Stomach (tissue), 9 donors: Measurements from ENCODE around the gene CDC42BPB. TPM values are rescaled to one million over a fixed set of nuclear protein-coding genes. Genes with fewer than 3 reads are reported as not detected.

Experiments used
- DNase-seq, 2 donors: peaks; one replicate each; pipeline versions ENCODE4 v3.0.0 to v3.0.0-alpha.2; 2013 to 2019
- H3K27ac ChIP-seq, 5 donors: fragments of 200-600 bp in 4 of 5; sonication (generic) in 4 of 5; one replicate each; pipeline ENCODE4 v1.5.1; 2013 to 2019; ENCODE audit warnings: mild to moderate bottlenecking in 1 of 5, moderate library complexity in 1 of 5
- H3K27me3 ChIP-seq, 3 donors: fragments of 200-600 bp; sonication (generic); one replicate each; pipeline ENCODE4 v1.5.1; 2017 to 2019; ENCODE audit warnings: mixed run types in 1 of 3
- H3K36me3 ChIP-seq, 4 donors: fragments of 200-600 bp; sonication (generic); 1 replicate in 3 of 4; 2 replicates in 1 of 4; pipeline ENCODE4 v1.5.1; 2016 to 2019
- H3K4me1 ChIP-seq, 4 donors: fragments of 200-600 bp; sonication (generic); one replicate each; pipeline ENCODE4 v1.5.1; 2016 to 2019
- H3K4me3 ChIP-seq, 4 donors: fragments of 200-600 bp; sonication (generic) in 3 of 4; one replicate each; pipeline ENCODE4 v1.5.1; 2016 to 2019; ENCODE audit warnings: mild to moderate bottlenecking in 1 of 4
- H3K9me3 ChIP-seq, 4 donors: fragments of 200-600 bp; sonication (generic); one replicate each; pipeline ENCODE4 v1.5.1; 2016 to 2019
- CTCF ChIP-seq, 7 experiments: fragments of 450-650 bp in 4 of 7; fragments of 200-600 bp in 3 of 7; sonication (generic) in 3 of 7; IDR thresholded peaks; one replicate each; pipeline ENCODE4 v1.5.1; 2016 to 2019; ENCODE audit warnings: antibody characterized with exemption in 7 of 7, control low read depth in 2 of 7, mild to moderate bottlenecking in 1 of 7
- EP300 ChIP-seq: sonication (generic); formaldehyde crosslinking; IDR thresholded peaks from one replicate; pipeline ENCODE4 v1.6.1; 2017; ENCODE audit warnings: antibody characterized with exemption
- POLR2A ChIP-seq, 4 donors: fragments of 450-650 bp; IDR thresholded peaks; one replicate each; pipeline ENCODE4 v1.6.1; 2016; ENCODE audit warnings: antibody characterized with exemption in 4 of 4, control low read depth in 2 of 4, mild to moderate bottlenecking in 1 of 4, moderate library complexity in 1 of 4
- POLR2AphosphoS5 ChIP-seq, 3 donors: sonication (generic); formaldehyde crosslinking; IDR thresholded peaks; one replicate each; pipeline ENCODE4 v1.6.1; 2016; ENCODE audit warnings: antibody characterized with exemption in 3 of 3
- WGBS, 5 donors: extraction: QIAGEN DNeasy Blood & Tissue Kit in 3 of 5; methylation state at CpG; one replicate each; pipeline versions ENCODE4 v1.1.5 to v1.1.7; 2013 to 2018; 5-methylcytosine and 5-hydroxymethylcytosine counted together
- intact Hi-C: fragments of 100-400 bp; cut with DNase I; formaldehyde crosslinking; loops from one replicate; pipeline ENCODE4 v1.15.1; 2023; ENCODE audit warnings: low total_unique reads
- polyA plus RNA-seq, 3 donors: library from polyadenylated mRNA; stranded (reverse); fragments of 200-250 nt; gene quantifications; one replicate each; pipeline ENCODE4 v1.2.3, GENCODE V29; 2013
- total RNA-seq, 5 donors: library from RNA; depleted of rRNA; stranded (reverse); fragments of >200 nt; gene quantifications; one replicate each; pipeline versions ENCODE4 v1.1.0 to v1.2.3, GENCODE V29; 2014 to 2016
- donor health status: healthy with polysubstance abuse.
- donor health status: Bipolar disorder and iron deficiency.
- donor health status: healthy.

The CDC42BPB gene
- total and polyA plus RNA-seq, 8 donors, result 16.3 to 400 (median 127) TPM

- intact Hi-C loops, result no loop called here
- WGBS, 5 donors, result 77 to 85% (median 83%) methylated on average over 36 to 37 of the region's 37 CpGs
- peaks cover 0 to 8% (median 3%) of the 10 kb centered on the region in 4 donors for H3K4me1 ChIP-seq
- no peak for TF ChIP-seq EP300
- no peak for TF ChIP-seq CTCF (IDR thresholded peaks at IDR 0.05)
- no peak for TF ChIP-seq POLR2AphosphoS5 (IDR thresholded peaks at IDR 0.05)
- no peak for TF ChIP-seq POLR2A (IDR thresholded peaks at IDR 0.05)
- H3K27me3 ChIP-seq, result no peaks in the 10 kb centered on the region
- H3K27ac ChIP-seq, result no peak overlapping the region
- H3K36me3 ChIP-seq, result peaks cover 48 to 89% (median 82%) of the 10 kb centered on the region in 4 donors
- no peak for DNase-seq
- no peak overlapping the region for H3K4me3 ChIP-seq
- no peaks in the 10 kb centered on the region for H3K9me3 ChIP-seq
Observed at GRCh38 chr14:103001651-103002396, 55.5 kb downstream of the CDC42BPB start.

DNA sequence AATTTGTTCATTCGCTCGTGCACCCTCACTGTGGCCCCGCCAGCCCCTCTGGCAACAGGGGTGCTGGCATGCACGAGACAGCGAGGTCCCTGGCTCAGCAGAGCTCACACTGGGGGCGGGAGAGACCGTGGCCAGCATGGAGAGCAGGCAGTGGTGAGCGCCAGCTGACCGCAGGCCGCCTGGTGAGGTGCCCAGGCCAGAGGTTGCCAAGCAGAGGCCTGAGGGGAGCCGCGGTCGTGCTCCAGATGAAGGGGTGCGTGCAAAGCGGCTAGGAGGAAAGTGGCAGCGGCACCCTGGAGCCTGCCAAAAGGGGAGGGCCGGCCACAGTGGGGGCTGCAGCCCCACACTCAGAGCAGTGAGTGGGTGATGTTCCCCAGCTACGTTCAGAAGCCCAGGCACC lies 56.1 kb downstream of the CDC42BPB start:
- no peak overlapping the region for H3K27ac ChIP-seq
- intact Hi-C loops, result no loop called here
- no peak overlapping the region for H3K4me3 ChIP-seq
- H3K36me3 ChIP-seq, result peaks cover 48 to 92% (median 85%) of the 10 kb centered on the region in 4 donors
- no peaks in the 10 kb centered on the region for H3K9me3 ChIP-seq
- 91 to 96% (median 94%) methylated on average over 10 to 18 of the region's 18 CpGs for WGBS, 5 donors
- peaks cover 0 to 8% (median 3%) of the 10 kb centered on the region in 4 donors for H3K4me1 ChIP-seq
- no peak for DNase-seq
- TF ChIP-seq EP300 (no peak), CTCF (IDR thresholded peaks at IDR 0.05) (no peak), POLR2A (IDR thresholded peaks at IDR 0.05) (no peak), POLR2AphosphoS5 (IDR thresholded peaks at IDR 0.05) (no peak)
- H3K27me3 ChIP-seq, result no peaks in the 10 kb centered on the region

DNA sequence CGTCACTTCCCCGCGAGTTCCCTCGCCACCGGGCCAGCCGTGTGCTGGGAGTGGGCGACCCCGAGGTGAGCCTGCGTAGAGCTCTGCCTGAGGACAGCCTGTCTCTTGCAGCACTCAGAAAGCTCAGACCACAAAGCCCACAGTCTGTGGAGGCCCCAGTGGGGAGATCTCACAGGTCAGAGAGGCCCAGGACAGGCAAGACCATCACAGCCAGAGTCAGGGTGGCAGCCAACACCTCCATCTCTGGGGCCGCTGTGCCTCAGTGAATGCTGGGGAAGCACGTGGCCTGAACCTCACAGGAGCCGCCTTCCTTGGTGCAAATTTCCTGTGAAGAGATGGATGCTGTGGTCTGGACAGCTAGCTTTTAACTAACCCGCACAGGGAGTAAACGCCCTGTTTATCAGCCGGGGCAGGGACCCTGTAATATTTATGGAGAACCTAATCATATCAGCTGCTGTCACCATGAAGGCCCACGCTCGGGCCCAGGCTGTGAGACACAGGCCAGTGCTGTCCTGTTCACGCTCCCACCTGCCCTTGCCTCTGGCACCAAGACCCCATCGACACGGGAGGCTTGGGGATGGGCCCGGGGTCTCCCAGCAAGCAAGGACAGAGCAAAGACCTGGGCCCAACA lies 56.9 kb downstream of the CDC42BPB start:
- Histone ChIP-seq H3K4me1 (peaks cover 0 to 8% (median 3%) of the 10 kb centered on the region in 4 donors), H3K4me3 (no peak overlapping the region), H3K9me3 (no peaks in the 10 kb centered on the region), H3K27ac (no peak overlapping the region), H3K36me3 (peaks cover 50 to 90% (median 87%) of the 10 kb centered on the region in 4 donors), H3K27me3 (no peaks in the 10 kb centered on the region)
- 91 to 95% (median 93%) methylated on average over 13 to 21 of the region's 21 CpGs for WGBS, 5 donors
- no peak for TF ChIP-seq EP300
- no peak for TF ChIP-seq POLR2A (IDR thresholded peaks at IDR 0.05)
- TF ChIP-seq CTCF (IDR thresholded peaks at IDR 0.05), result no peak
- no peak for TF ChIP-seq POLR2AphosphoS5 (IDR thresholded peaks at IDR 0.05)
- intact Hi-C loops, result no loop called here
- no peak for DNase-seq

- WGBS, 5 donors, result 94 to 97% (median 96%) methylated on average over 21 of the region's 21 CpGs
- no peak for DNase-seq
- H3K27me3 ChIP-seq, result no peaks in the 10 kb centered on the region
- no peak overlapping the region for H3K4me3 ChIP-seq
- peaks cover 51 to 96% (median 96%) of the 10 kb centered on the region in 4 donors for H3K36me3 ChIP-seq
- TF ChIP-seq CTCF (IDR thresholded peaks at IDR 0.05), result no peak
- TF ChIP-seq EP300, result no peak
- no peak for TF ChIP-seq POLR2AphosphoS5 (IDR thresholded peaks at IDR 0.05)
- TF ChIP-seq POLR2A (IDR thresholded peaks at IDR 0.05), result no peak
- no peak overlapping the region for H3K27ac ChIP-seq
- H3K4me1 ChIP-seq, result peaks cover 0 to 3% (median 1%) of the 10 kb centered on the region in 4 donors
- H3K9me3 ChIP-seq, result no peaks in the 10 kb centered on the region
- intact Hi-C loops, result no loop called here
Observed at GRCh38 chr14:102999227-102999895, 58.0 kb downstream of the CDC42BPB start.
